IMR-90 (cell line): ENCODE measurements around the gene PNMA8B. TPM values are rescaled to one million over a fixed set of nuclear protein-coding genes. Genes with fewer than 3 reads are reported as not detected.

Experiments
- ATAC-seq: fragments of 200-7000 bp; cut with Tn5 transposase; 2 replicates; pipeline ENCODE4 v1.9.1; 2020; ENCODE audit warnings: low read depth, mild to moderate bottlenecking, moderate library complexity
- BruUV-seq: library from RNA; stranded (reverse); fragments of 400-500 nt; replicated peaks from 2 replicates; lab custom pipeline; 2021; lab: Mats Ljungman, UMichigan
- CTCF ChIA-PET: fragments of 300-600 bp; formaldehyde crosslinking; extraction: SDS; loops from one replicate; lab custom pipeline; 2021; ENCODE audit warnings: antibody characterized with exemption; lab: Yijun Ruan, JAX
- POLR2A ChIA-PET: fragments of 300-600 bp; sonication (Branson Sonifier 250); formaldehyde crosslinking; loops from one replicate; lab custom pipeline; 2022; ENCODE audit warnings: antibody characterized with exemption; ENCODE audit not compliant: unreplicated experiment; lab: Charles Lee
- DNase-seq: peaks from one replicate; pipeline ENCODE4 v3.0.0; 2013
- H2AFZ ChIP-seq: replicated peaks from 2 replicates; pipeline ENCODE3; 2013; ENCODE audit warnings: low read length, mild to moderate bottlenecking; ENCODE audit not compliant: poor library complexity
- H2AK5ac ChIP-seq: 2 replicates; pipeline ENCODE4 v1.6.1; 2013; ENCODE audit warnings: low read depth, low read length, inconsistent platforms
- H2AK9ac ChIP-seq: replicated peaks from 2 replicates; pipeline ENCODE3; 2013; ENCODE audit warnings: mild to moderate bottlenecking, low read depth, low read length, moderate library complexity; ENCODE audit not compliant: poor library complexity
- H2BK120ac ChIP-seq: 2 replicates; pipeline ENCODE4 v1.6.1; 2013; ENCODE audit warnings: low read depth, low read length, inconsistent platforms
- H2BK15ac ChIP-seq: 3 replicates; pipeline ENCODE4 v1.6.1; 2013; ENCODE audit warnings: low read depth, low read length, inconsistent platforms
- H2BK20ac ChIP-seq: 2 replicates; pipeline ENCODE4 v1.6.1; 2013; ENCODE audit warnings: low read depth, mild to moderate bottlenecking, inconsistent platforms, low read length, moderate library complexity
- H2BK5ac ChIP-seq: 2 replicates; pipeline ENCODE4 v1.6.1; 2013; ENCODE audit warnings: mild to moderate bottlenecking, low read depth, low read length, inconsistent platforms; ENCODE audit not compliant: poor library complexity, severe bottlenecking
- H3K14ac ChIP-seq: replicated peaks from 2 replicates; pipeline ENCODE4 v1.6.1; 2013; ENCODE audit warnings: low read depth, low read length, inconsistent platforms
- H3K18ac ChIP-seq: 2 replicates; pipeline ENCODE4 v1.6.1; 2013; ENCODE audit warnings: low read depth, low read length, control low read depth
- H3K23ac ChIP-seq: 2 replicates; pipeline ENCODE4 v1.6.1; 2013; ENCODE audit warnings: low read depth, low read length, inconsistent platforms
- H3K27ac ChIP-seq: 2 replicates; pipeline ENCODE4 v1.5.1; 2013; ENCODE audit warnings: mild to moderate bottlenecking, control low read depth, low read length; ENCODE audit not compliant: insufficient read depth
- H3K27me3 ChIP-seq: 2 replicates; pipeline ENCODE4 v1.6.1; 2013; ENCODE audit warnings: low read length; ENCODE audit not compliant: control insufficient read depth, insufficient read depth
- H3K36me3 ChIP-seq: 2 replicates; pipeline ENCODE4 v1.6.1; 2013; ENCODE audit warnings: low read length, mixed read lengths; ENCODE audit not compliant: control insufficient read depth, insufficient read depth
- H3K4ac ChIP-seq: 2 replicates; pipeline ENCODE4 v1.6.1; 2013; ENCODE audit warnings: low read depth, low read length, inconsistent platforms
- H3K4me1 ChIP-seq: 2 replicates; pipeline ENCODE4 v1.6.1; 2013; ENCODE audit warnings: low read length, mixed read lengths; ENCODE audit not compliant: control insufficient read depth, insufficient read depth
- H3K4me2 ChIP-seq: 2 replicates; pipeline ENCODE4 v1.6.1; 2013; ENCODE audit warnings: low read depth, mild to moderate bottlenecking, control low read depth, low read length, moderate library complexity
- H3K4me3 ChIP-seq: 2 replicates; pipeline ENCODE4 v1.5.1; 2013; ENCODE audit warnings: low read depth, mild to moderate bottlenecking, control low read depth, low read length, moderate library complexity; ENCODE audit not compliant: insufficient read depth
- H3K56ac ChIP-seq: 2 replicates; pipeline ENCODE4 v1.6.1; 2013; ENCODE audit warnings: low read length, inconsistent platforms; ENCODE audit not compliant: insufficient read depth; ENCODE audit errors: extremely low read depth
- H3K79me1 ChIP-seq, 2 experiments: 2 replicates each; pipeline ENCODE4 v1.6.1; 2013; ENCODE audit warnings: low read length in 2 of 2, inconsistent platforms in 1 of 2, low read depth in 1 of 2
- H3K9ac ChIP-seq: 2 replicates; pipeline ENCODE4 v1.6.1; 2013; ENCODE audit warnings: low read depth, low read length, control low read depth
- H3K9me1 ChIP-seq: 2 replicates; pipeline ENCODE4 v1.6.1; 2013; ENCODE audit warnings: low read length, inconsistent platforms; ENCODE audit not compliant: insufficient read depth
- H3K9me3 ChIP-seq: 2 replicates; pipeline ENCODE4 v1.6.1; 2013; ENCODE audit warnings: low read length; ENCODE audit not compliant: control insufficient read depth, insufficient read depth
- H4K20me1 ChIP-seq: 2 replicates; pipeline ENCODE4 v1.6.1; 2013; ENCODE audit warnings: low read length, inconsistent platforms; ENCODE audit not compliant: insufficient read depth
- H4K5ac ChIP-seq: 2 replicates; pipeline ENCODE4 v1.6.1; 2013; ENCODE audit warnings: mild to moderate bottlenecking, low read depth, low read length, control low read depth
- H4K8ac ChIP-seq, 2 experiments: 2 replicates each; pipeline ENCODE4 v1.6.1; 2013; ENCODE audit warnings: low read depth in 2 of 2, low read length in 2 of 2, control low read depth in 1 of 2, inconsistent platforms in 1 of 2
- H4K91ac ChIP-seq: 2 replicates; pipeline ENCODE4 v1.6.1; 2013; ENCODE audit warnings: low read depth, low read length, inconsistent platforms; ENCODE audit not compliant: insufficient read depth
- CHD1 ChIP-seq: IDR thresholded peaks from 2 replicates; pipeline ENCODE4 v1.6.1; 2012; ENCODE audit warnings: low read depth, low read length, improper control_type of control experiment
- MAZ ChIP-seq: IDR thresholded peaks from 2 replicates; pipeline ENCODE4 v1.6.1; 2012; ENCODE audit warnings: low read depth, mild to moderate bottlenecking, low read length, improper control_type of control experiment, moderate library complexity, borderline replicate concordance
- MXI1 ChIP-seq: IDR thresholded peaks from 2 replicates; pipeline ENCODE4 v1.6.1; 2012; ENCODE audit warnings: low read depth, mild to moderate bottlenecking, low read length, moderate library complexity, borderline replicate concordance
- NFE2L2 ChIP-seq: fragments of 150-350 bp; IDR thresholded peaks from 2 replicates; pipeline ENCODE4 v1.6.1; 2016; ENCODE audit warnings: low read depth, mild to moderate bottlenecking, low read length
- POLR2A ChIP-seq: IDR thresholded peaks from 2 replicates; pipeline ENCODE4 v1.6.1; 2012; ENCODE audit warnings: mild to moderate bottlenecking, low read depth, low read length
- RAD21 ChIP-seq: IDR thresholded peaks from 2 replicates; pipeline ENCODE4 v1.6.1; 2012; ENCODE audit warnings: low read length, improper control_type of control experiment
- SMC3 ChIP-seq: fragments of 150-350 bp; IDR thresholded peaks from 2 replicates; pipeline ENCODE4 v1.6.1; 2016; ENCODE audit warnings: low read depth, mild to moderate bottlenecking, antibody characterized with exemption, low read length, moderate library complexity
- USF2 ChIP-seq: fragments of 150-350 bp; IDR thresholded peaks from 2 replicates; pipeline ENCODE4 v1.6.1; 2017; ENCODE audit warnings: mild to moderate bottlenecking, antibody characterized with exemption, low read length, low read depth
- WGBS, 2 experiments: methylation state at CpG; one replicate each; pipeline versions ENCODE4 v1.1.5 to v1.1.7; 2013; ENCODE audit warnings: missing lambda C conversion rate in 2 of 2; ENCODE audit not compliant: insufficient read length in 1 of 2; ENCODE audit errors: extremely low coverage in 2 of 2; 5-methylcytosine and 5-hydroxymethylcytosine counted together
- dilution Hi-C: fragments of 300-500 bp; cut with HindIII; formaldehyde crosslinking; loops from one replicate; pipeline ENCODE4 v1.14.3; 2018; ENCODE audit warnings: low sequenced_read_pairs; ENCODE audit not compliant: unreplicated experiment
- in situ Hi-C: fragments of 300-500 bp; cut with MboI; formaldehyde crosslinking; loops from 3 replicates; pipeline ENCODE4 v1.14.3; 2019; ENCODE audit warnings: low sequenced_read_pairs, inconsistent platforms, mixed read lengths
- intact Hi-C: fragments of 100-400 bp; cut with micrococcal nuclease; formaldehyde crosslinking; loops from 2 replicates; pipeline ENCODE4 v1.10.0; 2022
- polyA plus RNA-seq, 3 experiments: library from polyadenylated mRNA; depleted of rRNA; stranded (reverse); fragments of >200 nt; gene quantifications; 2 replicates each; pipeline ENCODE4 v1.2.3, GENCODE V29; 2012; ENCODE audit warnings: low replicate concordance in 1 of 3
- total RNA-seq: library from RNA; depleted of rRNA; stranded (reverse); fragments of >200 nt; gene quantifications from 2 replicates; pipeline ENCODE4 v1.2.3, GENCODE V29; 2012
- TF ChIP-seq, protein P1 (sequence below): conservative IDR thresholded peaks from 2 replicates; pipeline ENCODE4 v1.5.1; 2012; ENCODE audit warnings: mild to moderate bottlenecking, low read depth, low read length, improper control_type of control experiment

PNMA8B gene
- total and polyA plus RNA-seq, 2 of the 4 experiments (the other 2 are of a cell fraction): 0.12 to 0.18 TPM

- Histone ChIP-seq H3K27ac (no peak overlapping the region), H2BK20ac (no peak overlapping the region), H2AK9ac (no peak overlapping the region), H3K9me3 (peaks cover 2% of the 10 kb centered on the region; the same call in 1 of the 2 replicates), H3K27me3 (peaks cover 4% of the 10 kb centered on the region; the same call in 1 of the 2 replicates), H2BK5ac (no peak overlapping the region), H3K4me1 (no peaks in the 10 kb centered on the region), H3K9ac (no peak overlapping the region), H2AK5ac (no peak overlapping the region), H3K4ac (no peak overlapping the region), H3K4me3 (no peak overlapping the region), H3K4me2 (no peak overlapping the region), H4K20me1 (no peaks in the 10 kb centered on the region), H2BK15ac (no peak overlapping the region), H4K8ac (no peak overlapping the region), H3K79me1 (no peaks in the 10 kb centered on the region), H2AFZ (no peak overlapping the region), H2BK120ac (no peak overlapping the region), H3K18ac (no peak overlapping the region), H3K14ac (no peak overlapping the region), H4K5ac (no peak overlapping the region), H4K91ac (no peak overlapping the region), H3K36me3 (no peaks in the 10 kb centered on the region), H3K9me1 (no peaks in the 10 kb centered on the region), H3K23ac (no peak overlapping the region), H3K56ac (no peak overlapping the region)
- ATAC-seq (no peak), DNase-seq (no peak)
- dilution Hi-C loops: no loop called here
- TF ChIP-seq MXI1 (no peak), USF2 (no peak), NFE2L2 (no peak), CHD1 (no peak), POLR2A (no peak), MAZ (no peak), RAD21 (no peak), SMC3 (no peak)
- TF ChIP-seq, protein P1, sequence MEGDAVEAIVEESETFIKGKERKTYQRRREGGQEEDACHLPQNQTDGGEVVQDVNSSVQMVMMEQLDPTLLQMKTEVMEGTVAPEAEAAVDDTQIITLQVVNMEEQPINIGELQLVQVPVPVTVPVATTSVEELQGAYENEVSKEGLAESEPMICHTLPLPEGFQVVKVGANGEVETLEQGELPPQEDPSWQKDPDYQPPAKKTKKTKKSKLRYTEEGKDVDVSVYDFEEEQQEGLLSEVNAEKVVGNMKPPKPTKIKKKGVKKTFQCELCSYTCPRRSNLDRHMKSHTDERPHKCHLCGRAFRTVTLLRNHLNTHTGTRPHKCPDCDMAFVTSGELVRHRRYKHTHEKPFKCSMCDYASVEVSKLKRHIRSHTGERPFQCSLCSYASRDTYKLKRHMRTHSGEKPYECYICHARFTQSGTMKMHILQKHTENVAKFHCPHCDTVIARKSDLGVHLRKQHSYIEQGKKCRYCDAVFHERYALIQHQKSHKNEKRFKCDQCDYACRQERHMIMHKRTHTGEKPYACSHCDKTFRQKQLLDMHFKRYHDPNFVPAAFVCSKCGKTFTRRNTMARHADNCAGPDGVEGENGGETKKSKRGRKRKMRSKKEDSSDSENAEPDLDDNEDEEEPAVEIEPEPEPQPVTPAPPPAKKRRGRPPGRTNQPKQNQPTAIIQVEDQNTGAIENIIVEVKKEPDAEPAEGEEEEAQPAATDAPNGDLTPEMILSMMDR: no peak
- intact Hi-C loops: no loop called here
- WGBS, 2 experiments: no CpG with 5 or more reads among the region's 2 CpGs
- no TSS peak for BruUV-seq
- ChIA-PET CTCF (no interaction called here), POLR2A (no interaction called here)
- in situ Hi-C loops: no loop called here
Measured at GRCh38 chr19:46524308-46524707, 28.6 kb upstream of the PNMA8B start.
